ENCODE results near the gene LRRK2.

DNA sequence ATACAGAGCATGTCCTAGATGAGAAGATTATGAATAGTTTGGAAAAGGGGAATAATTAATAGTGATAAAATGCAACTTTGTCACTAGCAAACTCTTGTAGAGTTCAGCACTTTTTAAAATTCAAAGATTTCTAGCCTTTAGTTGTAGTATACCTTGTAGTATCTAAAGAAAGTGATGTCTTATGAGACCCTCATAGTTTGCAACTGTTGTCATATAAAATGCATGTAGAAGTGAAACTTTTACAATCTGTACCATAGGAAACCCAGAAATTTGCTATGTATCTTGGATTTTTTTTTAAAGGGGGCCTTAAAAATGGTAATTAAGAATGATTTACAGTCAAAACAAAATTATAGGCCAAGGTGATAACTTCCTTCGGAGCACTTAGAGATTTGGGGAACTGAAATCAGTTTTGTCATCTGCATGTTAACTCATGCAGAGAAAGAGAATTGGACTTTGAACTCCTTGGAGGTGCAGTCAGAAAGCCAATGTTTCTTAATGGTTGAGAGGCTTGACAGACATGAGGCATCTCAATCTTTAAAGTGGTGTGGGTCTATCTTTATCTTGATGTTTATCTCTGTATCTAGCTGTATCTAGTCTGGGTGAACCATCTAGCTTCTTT lies 1.3 kb downstream of the LRRK2 start:
- no peak for TF ChIP-seq CTCF (IDR thresholded peaks at IDR 0.05 in 8 of 11, conservative IDR thresholded peaks at IDR 0.05 in 3 of 11)
- TF ChIP-seq POLR2A (IDR thresholded peaks at IDR 0.05) = peak in 1 of 3 donors; percentile 32

All from spleen (tissue), 7 donors.